HG03025 (cell line): ENCODE measurements around the gene SPSB2.
"Not testable (repeated sequence)": the region's sequence is repeated elsewhere in the genome, so short reads cannot be mapped to it uniquely, and the experiment has no call there.

Experiments used
- ATAC-seq: cut with Tn5 transposase; IDR thresholded peaks from one replicate; pipeline ENCODE4 v1.9.1; 2021; ENCODE audit warnings: mild to moderate bottlenecking, moderate library complexity; ENCODE audit not compliant: unreplicated experiment, low FRiP score

SPSB2 gene

GRCh38 chr12:6902448-6902847 is 29.3 kb upstream of the SPSB2 start:
- no peak for ATAC-seq

- ATAC-seq: no peak
Observed at GRCh38 chr12:6899837-6900519, 26.9 kb upstream of the SPSB2 start.

DNA sequence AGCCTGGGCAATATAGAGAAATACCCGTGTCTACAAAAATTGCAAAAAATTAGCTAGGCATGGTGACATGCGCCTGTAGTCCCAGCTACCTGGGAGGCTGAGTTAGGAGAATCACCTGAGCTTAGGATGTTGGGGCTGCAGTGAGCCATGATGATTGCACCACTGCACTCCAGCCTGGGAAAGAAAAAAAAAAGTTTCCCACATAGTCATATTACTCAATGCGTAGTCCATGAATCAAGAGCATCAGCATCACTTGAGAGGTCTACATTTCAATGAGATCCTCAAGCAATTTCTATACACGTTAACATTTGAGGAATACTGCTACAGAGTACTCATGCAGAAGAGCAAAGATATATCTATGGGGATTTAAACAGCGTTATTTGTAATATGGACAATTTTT is 26.3 kb upstream of the SPSB2 start:
- ATAC-seq: no peak

DNA sequence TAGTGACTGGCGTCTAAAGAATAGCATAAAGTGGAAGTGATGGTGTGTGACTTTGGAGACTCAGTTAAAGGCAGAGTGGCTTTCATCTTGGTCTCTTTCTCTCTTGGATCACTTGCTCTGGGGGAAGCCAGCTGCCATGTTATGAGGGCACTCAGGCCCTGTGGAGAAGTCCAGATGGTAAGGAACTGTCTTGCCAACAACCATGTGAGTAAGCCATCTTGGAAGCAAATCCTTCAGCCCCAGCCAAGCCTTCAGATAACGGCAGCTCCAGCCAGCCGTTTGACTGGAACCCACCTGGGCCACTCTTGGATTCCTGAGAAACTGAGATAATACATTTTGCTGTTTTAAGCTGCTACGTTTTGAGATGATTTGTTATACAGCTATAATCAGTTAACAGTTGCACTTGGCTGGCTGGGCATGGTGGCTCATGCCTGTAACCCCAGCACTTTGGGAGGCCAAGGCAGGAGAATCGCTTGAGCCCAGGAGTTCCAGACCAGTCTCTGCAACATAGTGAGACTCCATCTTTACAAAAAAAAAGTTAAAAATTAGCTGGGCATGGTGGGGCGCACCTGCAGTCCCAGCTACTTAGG is 23.8 kb upstream of the SPSB2 start:
- ATAC-seq: no peak

- ATAC-seq: no peak
Observed at GRCh38 chr12:6894321-6894720, 21.2 kb upstream of the SPSB2 start.

- not testable (repeated sequence) for ATAC-seq
Observed at GRCh38 chr12:6892683-6893082, 19.6 kb upstream of the SPSB2 start.

- ATAC-seq: no peak
Observed at GRCh38 chr12:6891646-6892001, 18.5 kb upstream of the SPSB2 start.

DNA sequence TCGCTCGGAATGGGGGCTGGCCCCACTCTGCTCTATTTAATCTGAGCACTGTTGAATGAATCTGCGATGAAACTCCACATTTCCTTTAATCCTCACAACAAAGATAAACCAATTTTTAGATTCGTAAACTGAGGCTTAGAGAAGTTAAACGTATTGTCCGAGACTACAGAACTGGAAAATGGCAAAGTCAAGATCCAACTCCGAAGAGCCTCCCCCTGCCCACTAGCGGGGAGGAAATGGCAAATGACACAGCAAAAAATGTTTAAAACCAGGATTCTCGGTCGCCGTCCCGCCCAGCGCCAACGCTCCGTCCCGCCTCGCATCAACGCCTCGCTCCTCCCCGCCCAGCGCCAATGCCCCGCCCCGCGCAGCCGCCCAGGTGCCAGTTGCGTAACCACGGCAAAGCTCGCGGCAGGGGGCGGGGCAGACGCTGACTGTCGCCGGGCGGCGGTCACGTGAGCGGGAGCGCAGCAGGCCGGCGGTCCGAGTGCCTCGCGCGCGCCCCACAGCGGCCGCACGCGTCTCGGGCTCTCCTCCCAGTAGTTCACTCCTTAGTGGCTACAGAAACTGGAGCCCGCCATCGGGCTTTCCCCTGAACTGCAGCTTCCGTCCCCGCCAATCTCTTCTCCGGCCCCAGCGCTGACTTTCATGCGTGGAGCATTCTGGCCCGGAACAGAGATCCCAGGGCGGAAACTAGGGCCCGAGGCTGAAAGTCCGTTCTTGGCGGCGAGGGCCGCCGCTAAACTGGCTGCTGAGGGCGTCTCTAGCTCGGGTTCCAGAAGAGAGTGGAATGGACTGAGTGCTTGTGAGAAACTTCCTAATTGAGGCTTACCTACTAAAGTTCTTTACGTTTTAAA is 17.9 kb upstream of the SPSB2 start:
- ATAC-seq: peak; percentile 88

DNA sequence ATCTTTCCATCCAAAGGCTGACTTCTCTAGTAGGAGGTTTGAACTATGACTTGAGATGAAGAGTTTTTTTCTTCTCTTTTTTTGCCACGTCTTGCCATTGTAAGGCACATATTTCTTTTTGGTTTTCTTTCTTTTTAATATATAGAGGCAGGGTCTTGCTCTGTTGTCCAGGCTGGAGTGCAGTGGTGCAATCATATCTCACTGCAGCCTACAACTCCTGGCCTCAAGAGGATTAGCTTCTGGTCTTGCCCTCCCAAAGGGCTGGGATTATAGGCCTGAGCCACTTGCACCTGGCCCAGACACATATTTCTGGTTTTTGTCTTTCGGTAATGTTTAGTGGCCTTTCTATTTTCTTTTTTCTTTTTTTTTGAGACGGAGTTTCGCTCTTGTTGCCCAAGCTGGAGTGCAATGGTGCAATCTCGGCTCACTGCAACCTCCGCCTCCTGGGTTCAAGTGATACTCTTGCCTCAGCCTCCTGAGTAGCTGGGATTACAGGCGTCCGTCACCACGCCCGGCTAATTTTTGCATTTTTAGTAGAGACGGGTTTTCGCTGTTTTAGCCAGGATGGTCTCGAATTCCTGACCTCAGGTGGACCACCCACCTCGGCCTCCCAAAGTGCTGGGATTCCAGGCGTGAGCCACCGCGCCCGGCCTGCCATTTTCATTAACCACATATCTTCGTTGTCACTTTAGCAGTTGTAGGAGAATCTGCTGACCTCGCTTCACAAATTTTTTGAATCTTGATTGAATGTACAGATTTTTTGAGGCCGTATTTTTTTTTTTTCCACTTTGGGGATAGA is 16.9 kb upstream of the SPSB2 start:
- not testable (repeated sequence) for ATAC-seq

- ATAC-seq: not testable (repeated sequence)
Observed at GRCh38 chr12:6888794-6889193, 15.7 kb upstream of the SPSB2 start.

DNA sequence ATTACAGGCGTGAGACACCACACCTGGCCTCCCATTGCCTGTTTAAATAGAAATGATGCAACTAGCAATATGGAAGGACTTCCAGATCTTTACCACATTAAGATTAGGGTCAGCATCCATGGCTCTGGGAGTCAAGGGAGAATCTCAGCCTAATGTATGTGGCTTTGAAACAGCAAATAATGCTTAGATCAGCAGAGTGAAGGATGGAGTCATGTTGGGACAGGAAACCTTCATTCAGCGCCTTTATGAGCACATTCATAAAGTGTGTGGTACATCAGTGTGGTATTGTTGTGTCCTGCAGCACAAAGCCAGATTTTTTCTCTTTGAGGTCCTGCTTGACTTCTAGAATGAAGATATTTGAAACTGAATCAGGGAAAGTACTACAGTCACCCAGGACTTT is 15.3 kb upstream of the SPSB2 start:
- no peak for ATAC-seq

GRCh38 chr12:6887460-6887859 is 14.4 kb upstream of the SPSB2 start:
- ATAC-seq: no peak

DNA sequence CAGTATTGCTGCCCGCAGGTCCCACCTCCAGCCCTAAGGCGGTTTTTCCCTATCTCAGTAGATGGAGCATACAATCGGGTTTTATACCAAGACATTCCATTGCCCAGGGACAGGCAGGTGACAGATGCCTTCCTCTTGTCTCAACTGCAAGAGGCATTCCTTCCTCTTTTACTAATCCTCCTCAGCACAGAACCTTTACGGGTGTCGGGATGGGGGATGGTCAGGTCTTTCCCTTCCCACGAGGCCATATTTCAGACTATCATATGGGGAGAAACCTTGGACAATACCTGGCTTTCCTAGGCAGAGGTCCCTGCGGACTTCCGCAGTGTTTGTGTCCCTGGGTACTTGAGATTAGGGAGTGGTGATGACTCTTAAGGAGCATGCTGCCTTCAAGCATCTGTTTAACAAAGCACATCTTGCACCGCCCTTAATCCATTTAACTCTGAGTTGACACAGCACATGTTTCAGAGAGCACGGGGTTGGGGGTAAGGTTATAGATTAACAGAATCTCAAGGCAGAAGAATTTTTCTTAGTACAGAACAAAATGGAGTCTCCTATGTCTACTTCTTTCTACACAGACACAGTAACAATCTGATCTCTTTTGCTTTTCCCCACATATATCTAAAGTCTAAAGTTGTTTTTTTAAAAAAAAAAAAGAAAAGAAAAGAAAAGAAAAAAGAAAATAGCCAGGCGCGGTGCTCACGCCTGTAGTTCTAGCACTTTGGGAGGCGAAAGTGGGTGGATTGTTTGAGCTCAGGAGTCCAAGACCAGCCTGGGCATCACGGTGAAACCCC is 13.3 kb upstream of the SPSB2 start:
- ATAC-seq: not testable (repeated sequence)

DNA sequence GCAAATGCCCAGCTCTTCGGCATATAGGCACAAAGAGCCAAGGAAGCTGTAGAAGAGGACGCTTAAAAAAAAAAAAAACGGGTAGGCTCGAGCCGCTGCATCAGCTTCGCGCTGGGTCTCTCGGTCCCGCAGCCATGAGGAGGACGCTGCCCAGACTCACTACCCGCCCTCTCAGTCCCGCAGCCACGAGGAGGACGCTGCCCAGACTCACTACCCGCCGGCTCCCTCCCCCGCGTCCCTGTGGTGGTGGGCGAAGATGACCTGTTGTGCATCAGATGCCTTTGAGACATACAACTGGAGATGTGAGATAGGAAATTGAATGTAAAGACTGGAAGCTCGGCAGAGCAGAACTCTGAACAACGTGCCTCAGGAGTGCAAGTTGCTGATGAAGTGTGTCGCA is 11.4 kb upstream of the SPSB2 start:
- ATAC-seq: no peak

DNA sequence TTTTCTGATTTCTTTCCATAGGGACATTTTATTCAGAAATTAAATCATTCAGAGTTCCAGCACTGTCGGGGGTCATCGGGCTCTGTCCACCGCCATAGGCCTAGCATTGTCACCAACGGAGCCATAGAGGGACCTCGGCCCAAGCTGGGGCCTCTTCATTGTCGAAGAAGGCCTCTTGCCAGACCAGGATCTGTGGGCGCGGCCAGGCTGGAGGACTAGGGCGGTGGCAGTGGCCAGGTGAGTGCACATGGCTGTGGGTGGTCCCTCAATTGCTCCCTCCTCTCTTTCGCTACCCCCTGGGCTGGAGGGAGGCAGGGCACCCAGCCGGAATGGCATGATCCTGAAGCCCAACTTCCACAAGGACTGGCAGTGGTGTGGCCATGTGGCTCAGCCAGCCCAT is 10.6 kb upstream of the SPSB2 start:
- no peak for ATAC-seq

- no peak for ATAC-seq
Observed at GRCh38 chr12:6883252-6883651, 10.1 kb upstream of the SPSB2 start.

- ATAC-seq: not testable (repeated sequence)
Observed at GRCh38 chr12:6879824-6880223, 6.7 kb upstream of the SPSB2 start.

GRCh38 chr12:6874015-6874368 is 889 bp upstream of the SPSB2 start:
- ATAC-seq: not testable (repeated sequence)

GRCh38 chr12:6872073-6873048 is 742 bp downstream of the SPSB2 start:
- no peak for ATAC-seq
